COR-L47 (cell line): Measurements from ENCODE around the gene RAI1.
A peak's percentile ranks its signal among the peaks of the same experiment; 100 is the strongest.
"Not testable (repeated sequence)": the region's sequence is repeated elsewhere in the genome, so short reads cannot be mapped to it uniquely, and the experiment has no call there.

Experiments used
- DNase-seq: peaks from one replicate; lab custom pipeline; 2025; lab: John Stamatoyannopoulos, UW

Gene RAI1

GRCh38 chr17:17681187-17681743 is at the start of gene RAI1:
Gene RAI1 (plus strand): TSS chr17:17681458. CDS start chr17:17792949, 111,491 bp downstream.
- peak; percentile 58 for DNase-seq

GRCh38 chr17:17632690-17633089 is 48.6 kb upstream of the RAI1 start:
- not testable (repeated sequence) for DNase-seq

GRCh38 chr17:17633310-17633709 is 47.9 kb upstream of the RAI1 start:
- no peak for DNase-seq

GRCh38 chr17:17635126-17635525 is 46.1 kb upstream of the RAI1 start:
- no peak for DNase-seq

GRCh38 chr17:17635537-17636271 is 45.6 kb upstream of the RAI1 start:
- DNase-seq, result not testable (repeated sequence)

- no peak for DNase-seq
These were observed 44.9 kb upstream of the RAI1 start for GRCh38 chr17:17636272-17636885.

GRCh38 chr17:17638467-17638866 is 42.8 kb upstream of the RAI1 start:
- DNase-seq, result no peak

- not testable (repeated sequence) for DNase-seq
These were observed 41.5 kb upstream of the RAI1 start for GRCh38 chr17:17639661-17640270.

GRCh38 chr17:17641621-17642409 is 39.4 kb upstream of the RAI1 start:
- DNase-seq, result no peak

- DNase-seq, result not testable (repeated sequence)
These were observed 36.1 kb upstream of the RAI1 start for GRCh38 chr17:17645148-17645547.

GRCh38 chr17:17645961-17646360 is 35.3 kb upstream of the RAI1 start:
- no peak for DNase-seq

GRCh38 chr17:17647524-17648178 is 33.6 kb upstream of the RAI1 start:
- DNase-seq, result no peak

- no peak for DNase-seq
These were observed 32.5 kb upstream of the RAI1 start for GRCh38 chr17:17648762-17649161.

GRCh38 chr17:17650959-17651358 is 30.3 kb upstream of the RAI1 start:
- DNase-seq, result no peak

GRCh38 chr17:17653343-17653742 is 27.9 kb upstream of the RAI1 start:
- no peak for DNase-seq

- no peak for DNase-seq
These were observed 21.9 kb upstream of the RAI1 start for GRCh38 chr17:17659340-17659739.

- no peak for DNase-seq
These were observed 20.1 kb upstream of the RAI1 start for GRCh38 chr17:17661134-17661533.

- no peak for DNase-seq
These were observed 19.3 kb upstream of the RAI1 start for GRCh38 chr17:17661834-17662385.

- DNase-seq, result no peak
These were observed 17.8 kb upstream of the RAI1 start for GRCh38 chr17:17663160-17664063.

GRCh38 chr17:17664064-17664452 is 17.2 kb upstream of the RAI1 start:
- no peak for DNase-seq
